GM12865 (cell line): ENCODE results near the gene CACNA2D1.
A peak's percentile ranks its signal among the peaks of the same experiment; 100 is the strongest.

Experiments used
- DNase-seq: peaks from one replicate; pipeline ENCODE4 v3.0.0; 2010; ENCODE audit warnings: low read depth
- H3K4me3 ChIP-seq: 2 replicates; pipeline ENCODE4 v1.5.1; 2011; ENCODE audit warnings: mild to moderate bottlenecking, low read depth, low read length, control low read depth
- CTCF ChIP-seq: IDR thresholded peaks from 2 replicates; pipeline ENCODE4 v1.5.1; 2011; ENCODE audit warnings: low read length, control low read depth, low read depth, inconsistent platforms; ENCODE audit not compliant: insufficient read depth; ENCODE audit errors: missing control alignments

The CACNA2D1 gene

GRCh38 chr7:82244947-82245517 is 198.5 kb downstream of the CACNA2D1 start:
- TF ChIP-seq CTCF, result no peak
- DNase-seq, result no peak
- no peak overlapping the region for H3K4me3 ChIP-seq

GRCh38 chr7:82241356-82241755 is 202.2 kb downstream of the CACNA2D1 start:
- no peak for TF ChIP-seq CTCF
- no peak for DNase-seq

GRCh38 chr7:82235713-82236112 is 207.9 kb downstream of the CACNA2D1 start:
- H3K4me3 ChIP-seq, result no peak overlapping the region
- no peak for DNase-seq
- TF ChIP-seq CTCF, result no peak

More at GRCh38 chr7:82241356-82241755, 202.2 kb downstream of the CACNA2D1 start:
- H3K4me3 ChIP-seq, result no peak overlapping the region

GRCh38 chr7:82234457-82235049 is 209.0 kb downstream of the CACNA2D1 start:
- peak; percentile 43 for DNase-seq
- no peak overlapping the region for H3K4me3 ChIP-seq
- TF ChIP-seq CTCF, result peak; percentile 24

GRCh38 chr7:82230811-82231581 is 212.6 kb downstream of the CACNA2D1 start:
- TF ChIP-seq CTCF, result no peak
- no peak overlapping the region for H3K4me3 ChIP-seq
- no peak for DNase-seq

GRCh38 chr7:82229164-82229563 is 214.4 kb downstream of the CACNA2D1 start:
- TF ChIP-seq CTCF, result no peak
- no peak overlapping the region for H3K4me3 ChIP-seq
- no peak for DNase-seq
